ENCODE data around the gene PSMD3. TPM values are rescaled to one million over a fixed set of nuclear protein-coding genes. Genes with fewer than 3 reads are reported as not detected.

PSMD3 gene
- total RNA-seq, 2 donors from 2014 or later, result 69.0 to 92.8 TPM

DNA sequence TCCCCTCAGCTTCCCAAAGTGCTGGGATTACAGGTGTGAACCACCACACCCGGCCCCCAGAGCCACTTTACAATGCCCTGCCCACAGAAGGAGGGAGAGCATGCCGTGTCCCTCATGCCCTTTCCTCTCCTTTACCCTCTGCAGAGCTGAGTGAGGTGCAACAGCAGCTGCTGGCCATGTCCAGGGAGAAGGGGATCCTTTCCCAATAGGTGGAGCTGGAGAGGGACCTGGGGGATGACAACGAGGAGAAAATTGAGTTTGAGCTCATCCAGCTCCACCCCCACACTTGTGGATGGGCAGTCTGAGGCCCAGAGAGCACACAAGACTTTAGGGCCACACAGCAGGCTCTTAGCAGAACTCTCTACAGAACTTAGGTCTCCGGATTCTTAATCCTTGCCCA, 25.7 kb upstream of the PSMD3 start:
- DNase-seq, result no peak
- no peak for ATAC-seq
- intact Hi-C loops (cut with DNase I), result no loop called here

DNA sequence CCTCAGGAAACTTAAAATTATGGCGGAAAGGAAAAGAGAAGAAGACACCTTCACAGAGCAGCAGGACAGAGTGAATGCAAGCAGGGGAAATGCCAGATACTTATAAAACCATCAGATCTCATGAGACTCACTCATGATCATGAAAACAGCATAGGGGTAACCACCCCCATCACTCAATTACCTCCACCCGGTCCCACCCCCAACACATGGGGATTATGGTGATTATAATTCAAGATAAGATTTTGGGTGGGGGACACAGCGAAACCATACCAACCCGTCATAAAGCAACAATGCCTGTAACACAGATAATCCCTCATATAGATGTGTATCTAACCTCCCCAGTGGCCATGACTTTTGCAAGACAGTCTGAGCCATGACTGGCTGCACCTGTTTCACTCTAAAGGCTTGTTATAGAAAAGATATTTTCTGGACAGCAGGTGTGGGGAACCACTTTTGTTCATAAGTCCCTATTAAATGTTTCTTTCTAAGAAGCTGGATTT, 24.8 kb upstream of the PSMD3 start:
- DNase-seq (no peak), ATAC-seq (no peak)
- intact Hi-C loops (cut with DNase I), result no loop called here

DNA sequence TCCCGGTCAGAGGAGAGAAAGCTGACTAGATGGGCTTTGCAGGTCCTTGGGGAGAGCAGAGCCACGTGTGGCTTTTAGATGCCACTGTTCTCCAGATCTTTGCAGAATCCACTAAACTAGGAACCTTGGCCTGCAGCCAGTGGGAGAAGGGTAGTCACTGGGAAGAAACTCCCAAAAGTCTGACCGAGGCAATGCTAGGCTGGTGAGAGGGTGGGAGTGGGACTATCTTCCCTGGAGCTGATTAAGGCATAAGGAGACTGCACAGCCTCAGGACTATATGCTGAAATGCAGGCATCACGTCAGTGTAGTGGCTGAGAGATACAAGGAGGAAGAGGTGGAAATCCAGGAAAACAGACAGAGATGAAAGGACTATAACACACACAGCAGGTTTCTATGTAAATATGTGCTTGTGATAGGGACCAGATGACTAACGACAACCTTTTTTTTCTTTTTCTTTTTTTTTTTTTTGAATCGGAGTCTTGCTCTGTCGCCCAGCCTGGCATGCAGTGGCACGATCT, 20.0 kb upstream of the PSMD3 start:
- intact Hi-C loops (cut with DNase I), result no loop called here
- ATAC-seq (peak in 1 of 2 donors; percentile 13), DNase-seq (no peak)

DNA sequence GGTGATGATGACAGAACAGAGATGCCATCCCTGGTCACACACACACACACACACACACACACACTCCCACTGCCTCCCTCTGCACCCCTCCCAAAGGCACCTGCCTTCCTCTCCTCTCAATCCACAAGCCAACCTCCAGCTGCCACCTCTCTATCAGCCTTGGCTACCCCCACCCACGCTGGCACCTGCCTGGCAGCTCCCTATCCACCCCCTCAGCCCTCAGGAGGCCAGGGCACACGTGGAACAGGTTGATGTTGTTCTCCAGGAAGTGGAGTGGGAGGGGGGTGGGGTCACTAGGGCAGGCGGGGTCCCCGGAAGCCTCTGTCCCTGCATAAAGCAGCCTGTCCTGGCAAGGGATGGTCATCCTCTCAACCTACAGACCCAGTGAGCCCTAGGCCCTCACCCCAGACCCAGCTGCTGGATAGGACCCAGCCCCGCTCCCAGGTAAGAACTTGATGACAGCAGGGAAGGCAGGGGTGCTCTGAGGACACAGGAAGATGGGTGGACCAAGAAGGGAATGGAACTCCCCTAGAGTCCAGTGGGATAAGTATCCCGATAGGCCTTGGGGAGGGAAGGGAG, 17.9 kb upstream of the PSMD3 start, which contains the start of gene GSDMA:
Gene GSDMA (plus strand): TSS at position 363 of the 579 bp plus-strand sequence. CDS start 2,684 bp downstream, outside the sequence.
- ATAC-seq, result no peak
- no peak for DNase-seq
- intact Hi-C loops (cut with DNase I), result no loop called here

DNA sequence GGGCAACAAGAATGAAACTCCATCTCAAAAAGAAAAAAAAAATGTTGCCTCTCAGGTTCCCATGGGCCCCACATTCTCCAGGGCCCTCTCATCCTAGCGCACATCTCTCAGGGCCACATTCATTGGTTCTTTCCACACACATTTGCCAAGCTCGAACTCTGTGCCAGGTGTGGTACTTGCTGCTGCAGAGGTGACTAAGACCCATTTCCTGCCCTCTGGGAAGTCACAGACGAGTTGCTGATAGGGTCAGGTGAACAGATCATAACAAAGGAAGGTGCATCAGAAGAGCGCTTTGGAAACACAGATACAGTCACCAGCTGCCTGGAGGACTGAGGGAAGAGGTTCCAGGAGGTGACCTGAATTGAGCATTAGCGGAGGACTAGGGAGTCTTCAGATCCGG, 16.8 kb upstream of the PSMD3 start:
- intact Hi-C loops (cut with DNase I), result no loop called here
- ATAC-seq, result no peak
- no peak for DNase-seq

DNA sequence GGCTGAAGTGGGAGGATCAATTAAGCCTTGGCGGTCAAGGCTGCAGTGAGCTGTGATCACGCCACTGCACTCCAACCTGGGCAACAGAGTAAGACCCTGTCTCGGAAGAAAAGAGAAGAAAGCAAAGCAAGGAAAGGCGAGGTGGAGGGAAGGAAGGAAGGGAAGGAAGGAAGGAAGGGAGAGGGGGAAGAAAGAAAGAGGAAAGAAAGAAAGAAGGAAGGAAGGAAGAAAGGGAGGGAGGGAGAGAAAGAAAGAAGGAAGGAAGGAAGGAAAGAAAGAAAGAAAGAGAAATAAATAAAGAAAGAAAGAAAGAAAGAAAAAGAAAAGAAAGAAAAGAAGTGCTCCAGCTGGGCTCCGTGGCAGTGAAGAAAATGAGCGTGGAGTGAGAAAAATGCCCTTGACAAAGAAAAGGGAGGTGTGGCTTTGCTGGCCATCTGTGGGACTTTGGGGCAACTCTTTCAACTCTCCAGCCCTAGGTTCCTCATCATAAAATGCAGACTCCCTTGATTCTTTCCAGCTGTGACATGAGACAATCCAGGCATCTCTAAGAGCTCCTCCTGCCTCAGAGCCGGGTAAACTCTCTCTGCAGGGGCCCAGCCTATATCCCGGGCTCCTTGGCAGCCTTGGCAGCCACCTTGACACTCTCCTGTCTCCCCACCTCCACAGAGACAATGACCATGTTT, 15.4 kb upstream of the PSMD3 start:
- ATAC-seq, result no peak
- DNase-seq, result no peak
- intact Hi-C loops (cut with DNase I), result no loop called here

DNA sequence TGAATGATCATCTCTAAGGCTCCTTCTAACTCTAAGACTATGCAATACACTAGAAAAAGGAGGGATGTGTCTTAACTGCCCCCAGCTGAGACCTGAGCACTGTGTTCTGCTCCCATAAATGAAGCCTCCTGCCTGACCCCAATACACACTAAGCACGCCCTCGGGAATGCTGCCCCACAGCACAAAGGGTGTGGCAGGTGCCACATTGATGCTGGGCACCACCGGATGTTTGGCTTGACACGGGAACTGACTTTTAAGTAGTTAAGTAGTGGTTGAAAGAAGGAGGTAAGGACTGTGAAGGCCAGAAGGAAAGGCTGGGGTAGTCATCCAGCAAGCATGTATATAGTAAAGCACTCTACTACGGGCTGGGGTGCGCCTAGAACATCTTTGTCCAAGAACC, 13.8 kb upstream of the PSMD3 start:
- intact Hi-C loops (cut with DNase I), result no loop called here
- no peak for DNase-seq
- ATAC-seq, result no peak

DNA sequence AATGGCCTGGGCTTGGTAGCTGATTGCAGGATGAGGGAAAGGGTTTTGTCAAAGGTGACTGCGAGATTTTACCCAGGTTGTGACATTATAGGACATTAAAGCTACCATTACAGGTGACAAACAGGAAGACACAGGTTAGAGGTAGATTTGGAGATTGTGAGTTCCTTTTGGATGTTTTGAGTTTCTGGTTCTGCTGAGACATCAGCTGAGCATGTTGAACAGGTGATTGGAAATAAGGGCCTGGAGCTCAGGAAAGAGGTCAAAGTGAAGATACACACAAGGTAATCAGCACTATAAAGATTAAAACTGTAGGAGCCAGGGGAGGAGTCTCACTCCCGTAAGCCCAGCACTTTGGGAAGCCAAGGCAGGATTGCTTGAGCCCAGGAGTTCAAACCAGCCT, 11.8 kb upstream of the PSMD3 start:
- ATAC-seq, result no peak
- intact Hi-C loops (cut with DNase I), result no loop called here

DNA sequence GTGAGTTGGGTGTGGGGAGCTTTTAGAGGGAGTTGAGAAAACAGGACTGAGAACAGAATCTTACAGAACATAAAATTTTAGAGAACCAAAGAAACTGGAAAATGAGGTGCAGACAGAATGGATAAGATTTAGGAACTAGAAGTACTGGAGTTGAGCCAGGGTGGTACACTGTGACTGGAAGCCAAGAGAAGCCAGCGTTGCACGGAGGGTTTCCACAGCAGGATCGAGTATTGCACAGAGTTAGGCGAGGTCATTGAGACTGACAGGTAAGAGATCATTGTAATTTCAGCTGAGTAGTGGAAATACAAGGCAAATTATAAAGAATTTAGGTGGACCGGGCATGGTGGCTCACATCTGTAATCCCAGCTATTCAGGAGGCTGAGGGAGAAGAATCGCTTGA, 11.2 kb upstream of the PSMD3 start:
- ATAC-seq (no peak), DNase-seq (no peak)
- intact Hi-C loops (cut with DNase I), result no loop called here

More for the DNA sequence above, 11.8 kb upstream of the PSMD3 start:
- no peak for DNase-seq

DNA sequence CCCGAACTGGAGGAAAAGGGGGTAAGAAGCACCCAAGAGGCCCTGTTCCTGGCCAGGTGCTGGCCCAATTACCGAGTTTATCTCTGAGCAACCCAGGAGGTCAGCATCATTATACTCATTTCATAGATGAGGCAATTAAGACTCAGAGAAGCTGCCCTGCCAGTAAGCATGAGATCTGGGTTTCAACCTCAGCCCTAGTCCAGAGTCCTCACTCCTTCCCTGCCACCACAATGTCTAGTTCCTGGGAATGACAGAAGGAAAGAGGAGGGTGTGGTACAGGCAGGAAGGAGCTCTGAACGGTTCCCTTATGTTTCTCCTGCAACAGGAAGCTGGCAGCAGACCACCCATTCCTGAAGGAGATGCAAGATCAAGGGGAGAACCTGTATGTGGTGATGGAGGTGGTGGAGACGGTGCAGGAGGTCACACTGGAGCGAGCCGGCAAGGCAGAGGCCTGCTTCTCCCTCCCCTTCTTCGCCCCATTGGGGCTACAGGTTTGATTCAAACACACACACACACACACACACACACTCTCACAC, 10.4 kb upstream of the PSMD3 start:
- ATAC-seq (no peak), DNase-seq (no peak)
- intact Hi-C loops (cut with DNase I), result loop anchor here in 1 of 2 donors (10.0 kb wide), 1 partner anchor 95 kb away; no protein-coding TSS in a partner anchor

DNA sequence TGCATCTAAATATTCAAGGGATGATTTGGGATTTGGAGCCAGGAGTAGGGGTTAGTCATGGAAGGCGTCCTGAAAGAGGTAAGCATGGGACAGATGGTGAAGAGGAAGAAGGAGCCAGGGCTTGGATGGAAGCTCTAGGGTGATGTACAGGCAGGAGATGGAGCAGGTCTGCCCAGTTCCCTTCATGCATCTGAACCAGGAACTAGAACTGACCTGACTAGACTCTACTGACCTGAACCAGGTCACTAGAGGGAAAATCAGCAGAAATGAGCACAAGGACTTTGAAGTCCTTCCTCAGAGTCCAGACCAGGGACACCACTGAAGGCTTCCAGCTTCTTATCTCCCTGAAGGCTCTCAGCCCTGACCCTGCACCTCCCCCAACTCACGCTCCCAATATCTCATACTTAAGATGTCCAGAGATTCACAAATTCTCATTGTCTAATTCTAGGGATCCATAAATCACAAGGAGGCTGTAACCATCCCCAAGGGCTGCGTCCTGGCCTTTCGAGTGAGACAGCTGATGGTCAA, 9.5 kb upstream of the PSMD3 start:
- intact Hi-C loops (cut with DNase I), result loop anchor here in 1 of 2 donors (10.0 kb wide), 1 partner anchor 96 kb away; no protein-coding TSS in a partner anchor
- ATAC-seq, result no peak
- no peak for DNase-seq

DNA sequence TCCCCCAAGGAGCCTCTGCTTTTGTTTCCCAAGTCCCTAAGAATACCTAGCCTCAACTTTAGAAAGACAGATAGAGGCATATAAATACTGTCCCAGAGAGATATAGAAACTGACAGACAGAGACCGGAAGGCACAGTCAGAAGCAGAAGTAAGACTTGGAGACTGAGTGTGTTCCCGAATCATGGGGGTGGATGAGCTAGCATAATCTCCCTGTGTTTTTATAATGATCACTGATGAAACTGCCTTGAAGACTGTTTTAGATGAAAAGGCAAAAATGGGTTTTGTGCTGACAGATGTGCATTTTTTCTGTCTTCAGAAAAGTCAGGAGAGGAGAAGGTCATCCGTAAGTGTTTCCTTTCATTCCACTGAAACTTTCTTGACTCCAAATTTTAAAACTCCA, 8.3 kb upstream of the PSMD3 start:
- ATAC-seq, result peak; percentile 54 to 78
- no peak for DNase-seq
- intact Hi-C loops (cut with DNase I), result loop anchor here in 1 of 2 donors (10.0 kb wide), 1 partner anchor 97 kb away; no protein-coding TSS in a partner anchor

DNA sequence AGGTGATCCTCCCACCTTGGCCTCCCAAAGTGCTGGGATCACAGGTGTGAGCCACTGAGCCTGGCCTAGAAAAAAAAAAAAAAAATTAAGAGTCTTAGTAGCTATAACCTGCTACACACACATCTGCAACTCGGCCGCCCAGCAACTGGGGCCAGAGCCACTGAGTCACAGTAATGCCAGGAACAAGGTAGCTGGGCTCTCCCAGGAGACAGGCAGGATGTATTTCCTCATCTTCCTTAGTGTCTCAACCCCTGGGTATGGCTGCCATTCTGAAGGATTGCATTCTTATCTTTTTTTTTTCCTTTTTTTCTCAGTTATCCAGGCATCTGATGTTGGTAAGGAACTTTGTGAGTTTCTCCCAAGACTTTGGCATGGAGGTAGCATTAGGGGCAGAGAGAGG, 7.1 kb upstream of the PSMD3 start:
- ATAC-seq (peak in 1 of 2 donors; percentile 30), DNase-seq (no peak)
- intact Hi-C loops (cut with DNase I), result loop anchor here in 1 of 2 donors (10.0 kb wide), 1 partner anchor 99 kb away; no protein-coding TSS in a partner anchor

DNA sequence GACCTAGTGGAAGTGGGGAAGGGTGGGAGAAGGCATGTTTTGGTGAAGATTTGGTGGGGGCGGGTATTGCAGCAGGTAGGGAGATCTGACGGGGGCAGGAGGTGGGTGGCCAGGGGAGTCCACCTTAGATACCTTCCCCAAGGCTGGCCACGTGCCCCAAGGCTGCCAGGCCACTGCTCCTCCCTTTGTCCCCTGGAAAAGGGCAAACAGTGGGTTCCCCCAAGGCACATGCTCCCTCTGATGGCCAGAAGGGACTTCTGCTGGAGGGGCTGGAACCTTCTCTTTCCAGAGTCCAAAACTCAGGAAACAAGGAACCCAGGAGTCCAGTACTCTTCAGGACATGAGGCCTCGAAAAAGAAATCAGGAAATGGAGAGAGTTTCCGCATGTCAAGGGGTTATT, 6.2 kb upstream of the PSMD3 start:
- ATAC-seq (no peak), DNase-seq (no peak)
- intact Hi-C loops (cut with DNase I), result loop anchor here in 1 of 2 donors (10.0 kb wide), 1 partner anchor 100 kb away; no protein-coding TSS in a partner anchor

DNA sequence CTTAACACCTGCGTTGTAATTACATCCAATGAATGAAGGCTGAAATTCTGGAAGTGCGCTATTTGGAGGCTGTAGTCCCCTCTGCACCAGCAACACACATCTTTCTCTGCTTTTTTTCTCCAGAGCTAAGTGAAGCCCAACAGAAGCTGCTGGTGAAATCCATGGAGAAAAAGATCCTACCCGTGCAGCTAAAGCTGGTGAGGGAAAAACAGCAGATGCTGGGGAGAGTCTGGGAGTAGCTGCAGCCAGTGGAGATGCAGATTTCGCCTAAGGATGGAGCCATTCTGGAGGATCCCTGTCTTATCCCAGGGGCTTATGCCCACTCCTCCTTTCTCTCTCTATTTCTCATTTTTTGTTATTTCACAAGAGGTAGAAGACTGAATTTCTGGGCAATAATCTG, 4.8 kb upstream of the PSMD3 start:
- DNase-seq (no peak), ATAC-seq (no peak)
- intact Hi-C loops (cut with DNase I), result loop anchor here in 1 of 2 donors (10.0 kb wide), 1 partner anchor 101 kb away; no protein-coding TSS in a partner anchor

DNA sequence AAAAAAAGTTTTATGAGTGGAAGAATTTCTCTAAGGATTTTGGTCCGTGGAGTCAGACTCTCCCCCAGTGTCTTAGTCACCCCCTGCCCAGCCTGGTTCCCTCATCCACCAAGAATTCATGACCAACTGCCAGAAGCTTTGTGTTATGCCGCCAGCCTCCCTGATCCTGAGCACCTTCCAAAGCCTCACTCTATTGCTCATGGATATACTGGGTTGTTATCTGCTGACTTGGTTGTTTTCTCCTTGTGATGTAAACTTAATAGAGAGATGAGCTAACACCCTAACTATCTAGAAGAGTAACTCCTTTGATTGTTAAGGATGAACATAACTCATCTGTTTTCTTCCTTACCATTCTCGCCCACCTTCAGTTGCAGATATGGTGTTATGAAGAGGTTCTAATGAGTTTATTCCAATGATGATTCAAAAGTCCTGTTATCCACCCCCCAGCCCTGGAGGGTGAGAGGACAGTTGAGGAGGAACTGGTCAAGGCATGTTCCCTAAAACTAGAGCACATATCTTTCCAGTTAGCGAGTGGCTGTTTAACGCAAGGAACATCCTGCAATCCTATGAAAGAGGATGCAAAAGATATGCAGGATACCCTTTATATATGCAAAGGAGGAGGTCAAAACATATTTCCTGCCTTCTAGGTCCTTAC, 1.5 kb upstream of the PSMD3 start:
- intact Hi-C loops (cut with DNase I), result loop anchor here in 1 of 2 donors (10.0 kb wide), 1 partner anchor 104 kb away; no protein-coding TSS in a partner anchor
- ATAC-seq (peak in 1 of 2 donors; percentile 46), DNase-seq (no peak)

DNA sequence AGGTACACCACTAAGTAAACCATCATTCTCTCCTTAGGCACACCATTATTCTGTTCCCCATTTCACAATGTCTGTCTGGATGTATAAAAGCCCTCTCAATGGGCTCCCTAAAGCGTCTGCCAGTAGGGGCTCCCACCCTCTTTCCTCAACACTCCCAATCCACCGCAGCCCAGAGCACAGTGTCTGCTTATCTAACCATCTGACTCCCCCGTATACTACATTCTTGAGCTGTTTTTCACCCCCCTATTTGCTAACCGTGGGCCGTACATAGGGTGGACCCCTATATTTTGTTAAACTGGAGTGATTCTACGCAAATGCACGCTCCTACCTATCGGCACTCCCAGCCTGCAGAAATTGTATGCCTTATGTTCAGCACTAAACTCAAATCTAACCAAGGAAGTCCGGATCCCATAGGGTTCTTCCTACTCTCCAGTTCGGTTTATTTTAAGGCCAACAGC, 685 bp upstream of the PSMD3 start:
- intact Hi-C loops (cut with DNase I), result loop anchor here in 1 of 2 donors (10.0 kb wide), 1 partner anchor 105 kb away; no protein-coding TSS in a partner anchor
- DNase-seq (peak; percentile 26), ATAC-seq (peak; percentile 3 to 16)

DNA sequence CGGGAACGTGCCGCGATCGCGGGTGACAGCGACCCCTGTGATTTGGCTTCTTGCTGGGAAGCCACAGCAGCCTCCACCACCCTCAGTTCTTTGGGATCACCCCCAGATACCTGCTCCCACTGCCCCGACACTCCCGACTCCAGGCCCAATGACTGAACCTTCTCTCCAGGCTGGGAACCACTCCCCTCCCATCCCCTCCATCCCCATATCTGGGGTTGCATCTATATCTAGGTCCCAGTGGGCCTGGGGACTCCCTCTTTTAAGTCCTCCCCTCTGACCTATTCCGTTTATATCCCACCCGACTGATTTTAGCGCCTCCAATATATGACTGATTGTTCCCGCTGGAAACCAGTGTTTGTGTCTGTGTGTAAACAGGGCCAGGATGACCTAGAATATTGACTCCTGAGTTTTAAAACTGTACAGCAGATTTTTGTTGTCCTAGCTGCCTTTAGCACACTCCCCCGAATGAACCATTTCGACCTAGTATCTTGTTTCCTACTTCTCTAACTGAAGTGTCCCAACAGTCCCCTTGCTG, 667 bp downstream of the PSMD3 start:
- ATAC-seq (peak in 1 of 2 donors; percentile 4), DNase-seq (no peak)
- intact Hi-C loops (cut with DNase I), result no loop called here
